Posterior cingulate gyrus (tissue), 11 donors: ENCODE measurements around the gene ARHGAP22.

Experiments used
- DNase-seq, 10 donors: peaks; one replicate each; pipeline versions ENCODE4 v3.0.0 to v3.0.0-alpha.2; 2020 to 2021; ENCODE audit warnings: mixed read lengths in 3 of 10
- intact Hi-C: fragments of 100-400 bp; cut with DNase I; formaldehyde crosslinking; loops from one replicate; pipeline ENCODE4 v1.15.1; 2023

Gene ARHGAP22

GRCh38 chr10:48594371-48594770, 10.5 kb downstream of the ARHGAP22 start:
- intact Hi-C loops: no loop called here

GRCh38 chr10:48592346-48592745, 12.5 kb downstream of the ARHGAP22 start:
- DNase-seq: peak in 1 of 10 donors; percentile 67
- intact Hi-C loops: no loop called here

More at GRCh38 chr10:48594371-48594770, 10.5 kb downstream of the ARHGAP22 start:
- no peak for DNase-seq

- DNase-seq: no peak
- intact Hi-C loops: no loop called here
Measured at GRCh38 chr10:48590945-48591344, 13.9 kb downstream of the ARHGAP22 start.

GRCh38 chr10:48589266-48589665, 15.6 kb downstream of the ARHGAP22 start:
- no peak for DNase-seq
- intact Hi-C loops: no loop called here

GRCh38 chr10:48587819-48588218, 17.1 kb downstream of the ARHGAP22 start:
- intact Hi-C loops: no loop called here

GRCh38 chr10:48587101-48587500, 17.8 kb downstream of the ARHGAP22 start:
- intact Hi-C loops: no loop called here
- DNase-seq: no peak

More at GRCh38 chr10:48587819-48588218, 17.1 kb downstream of the ARHGAP22 start:
- no peak for DNase-seq

- DNase-seq: peak in 9 of 10 donors; percentile 25 to 93 (median 58)
- intact Hi-C loops: no loop called here
Measured at GRCh38 chr10:48582970-48583369, 21.9 kb downstream of the ARHGAP22 start.

GRCh38 chr10:48580236-48580635, 24.6 kb downstream of the ARHGAP22 start:
- no peak for DNase-seq
- intact Hi-C loops: no loop called here

GRCh38 chr10:48579251-48579960, 25.5 kb downstream of the ARHGAP22 start:
- DNase-seq: no peak
- intact Hi-C loops: no loop called here

GRCh38 chr10:48577158-48577557, 27.7 kb downstream of the ARHGAP22 start:
- intact Hi-C loops: no loop called here
- no peak for DNase-seq

GRCh38 chr10:48576501-48576900, 28.4 kb downstream of the ARHGAP22 start:
- DNase-seq: no peak
- intact Hi-C loops: no loop called here

- intact Hi-C loops: no loop called here
- no peak for DNase-seq
Measured at GRCh38 chr10:48575901-48576300, 29.0 kb downstream of the ARHGAP22 start.

GRCh38 chr10:48574817-48575380, 30.0 kb downstream of the ARHGAP22 start:
- DNase-seq: no peak
- intact Hi-C loops: no loop called here

GRCh38 chr10:48574322-48574796, 30.5 kb downstream of the ARHGAP22 start:
- intact Hi-C loops: no loop called here

GRCh38 chr10:48573045-48573444, 31.8 kb downstream of the ARHGAP22 start:
- DNase-seq: no peak
- intact Hi-C loops: no loop called here

More at GRCh38 chr10:48574322-48574796, 30.5 kb downstream of the ARHGAP22 start:
- DNase-seq: no peak

GRCh38 chr10:48572414-48572813, 32.5 kb downstream of the ARHGAP22 start:
- intact Hi-C loops: no loop called here
- no peak for DNase-seq

- intact Hi-C loops: no loop called here
Measured at GRCh38 chr10:48568546-48568945, 36.3 kb downstream of the ARHGAP22 start.

GRCh38 chr10:48568131-48568530, 36.7 kb downstream of the ARHGAP22 start:
- intact Hi-C loops: no loop called here
- DNase-seq: peak in 1 of 10 donors; percentile 17

More at GRCh38 chr10:48568546-48568945, 36.3 kb downstream of the ARHGAP22 start:
- peak in 1 of 10 donors; percentile 19 for DNase-seq

GRCh38 chr10:48567346-48567745, 37.5 kb downstream of the ARHGAP22 start:
- intact Hi-C loops: no loop called here
- DNase-seq: peak in 1 of 10 donors; percentile 15

GRCh38 chr10:48564466-48565160, 40.3 kb downstream of the ARHGAP22 start:
- intact Hi-C loops: no loop called here
- peak in 2 of 10 donors; percentile 35 to 62 for DNase-seq

GRCh38 chr10:48557511-48558123, 47.3 kb downstream of the ARHGAP22 start:
- peak in 2 of 10 donors; percentile 31 to 47 for DNase-seq
- intact Hi-C loops: no loop called here
